ENCODE measurements around the gene NUDT16L1. TPM values are rescaled to one million over a fixed set of nuclear protein-coding genes. Genes with fewer than 3 reads are reported as not detected.
A peak's percentile ranks its signal among the peaks of the same experiment; 100 is the strongest.

NUDT16L1 gene
- total RNA-seq, 2 donors from 2014 or later = 18.7 to 25.4 TPM

GRCh38 chr16:4681471-4682083, 11.8 kb upstream of the NUDT16L1 start:
- ATAC-seq (no peak), DNase-seq (no peak)
- Histone ChIP-seq H3K4me1 (no peaks in the 10 kb centered on the region), H3K27me3 (no peaks in the 10 kb centered on the region), H3K9me3 (no peaks in the 10 kb centered on the region), H3K36me3 (replicated peaks in 1 of 2; ENCODE audit: insufficient read depth in 1 of 2, low read depth in 2 of 2) (peaks cover 0 to 14% of the 10 kb centered on the region in 2 donors), H3K27ac (no peak overlapping the region), H3K4me3 (no peak overlapping the region)
- WGBS, 2 donors = 91 to 93% methylated on average over 25 to 33 of the region's 39 CpGs
- intact Hi-C loops (cut with DNase I) = no loop called here
- no peak for TF ChIP-seq POLR2A (IDR thresholded peaks at IDR 0.05)
- TF ChIP-seq, protein P1, sequence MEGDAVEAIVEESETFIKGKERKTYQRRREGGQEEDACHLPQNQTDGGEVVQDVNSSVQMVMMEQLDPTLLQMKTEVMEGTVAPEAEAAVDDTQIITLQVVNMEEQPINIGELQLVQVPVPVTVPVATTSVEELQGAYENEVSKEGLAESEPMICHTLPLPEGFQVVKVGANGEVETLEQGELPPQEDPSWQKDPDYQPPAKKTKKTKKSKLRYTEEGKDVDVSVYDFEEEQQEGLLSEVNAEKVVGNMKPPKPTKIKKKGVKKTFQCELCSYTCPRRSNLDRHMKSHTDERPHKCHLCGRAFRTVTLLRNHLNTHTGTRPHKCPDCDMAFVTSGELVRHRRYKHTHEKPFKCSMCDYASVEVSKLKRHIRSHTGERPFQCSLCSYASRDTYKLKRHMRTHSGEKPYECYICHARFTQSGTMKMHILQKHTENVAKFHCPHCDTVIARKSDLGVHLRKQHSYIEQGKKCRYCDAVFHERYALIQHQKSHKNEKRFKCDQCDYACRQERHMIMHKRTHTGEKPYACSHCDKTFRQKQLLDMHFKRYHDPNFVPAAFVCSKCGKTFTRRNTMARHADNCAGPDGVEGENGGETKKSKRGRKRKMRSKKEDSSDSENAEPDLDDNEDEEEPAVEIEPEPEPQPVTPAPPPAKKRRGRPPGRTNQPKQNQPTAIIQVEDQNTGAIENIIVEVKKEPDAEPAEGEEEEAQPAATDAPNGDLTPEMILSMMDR (IDR thresholded peaks at IDR 0.05) = no peak

DNA sequence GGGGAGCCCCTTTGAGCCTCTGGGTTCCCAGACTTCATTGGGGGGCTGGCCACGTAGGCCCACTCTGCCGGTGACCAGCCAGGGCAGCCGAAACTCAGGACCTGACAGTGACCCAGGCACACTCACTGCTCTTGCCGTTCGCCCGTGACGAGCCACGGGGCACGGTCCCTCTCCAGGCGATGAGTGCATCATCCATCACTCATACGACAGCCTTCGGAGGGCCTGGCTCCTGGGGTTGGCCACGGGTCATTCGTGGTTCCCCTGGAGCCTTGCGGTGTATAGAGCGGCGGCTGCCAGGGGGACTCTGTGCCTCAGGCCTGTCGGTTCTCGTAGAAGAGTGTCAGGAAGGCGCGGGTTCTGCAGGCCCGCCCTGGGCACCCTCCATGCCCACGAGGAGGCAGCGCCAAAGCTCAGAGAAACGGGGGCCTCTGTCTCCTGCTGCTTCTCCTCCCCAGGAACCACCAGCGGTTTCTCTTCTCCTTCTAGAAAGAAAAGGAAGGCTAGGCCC, 11.2 kb upstream of the NUDT16L1 start:
- ATAC-seq = no peak
- Histone ChIP-seq H3K27ac (no peak overlapping the region), H3K9me3 (no peaks in the 10 kb centered on the region), H3K27me3 (no peaks in the 10 kb centered on the region), H3K36me3 (replicated peaks in 1 of 2; ENCODE audit: insufficient read depth in 1 of 2, low read depth in 2 of 2) (peaks cover 0 to 13% of the 10 kb centered on the region in 2 donors), H3K4me3 (no peak overlapping the region), H3K4me1 (no peaks in the 10 kb centered on the region)
- no peak for TF ChIP-seq POLR2A (IDR thresholded peaks at IDR 0.05)
- TF ChIP-seq, protein P1 (IDR thresholded peaks at IDR 0.05) = no peak
- WGBS, 2 donors = 78 to 84% methylated on average over 11 to 26 of the region's 26 CpGs
- intact Hi-C loops (cut with DNase I) = no loop called here
- DNase-seq = no peak

DNA sequence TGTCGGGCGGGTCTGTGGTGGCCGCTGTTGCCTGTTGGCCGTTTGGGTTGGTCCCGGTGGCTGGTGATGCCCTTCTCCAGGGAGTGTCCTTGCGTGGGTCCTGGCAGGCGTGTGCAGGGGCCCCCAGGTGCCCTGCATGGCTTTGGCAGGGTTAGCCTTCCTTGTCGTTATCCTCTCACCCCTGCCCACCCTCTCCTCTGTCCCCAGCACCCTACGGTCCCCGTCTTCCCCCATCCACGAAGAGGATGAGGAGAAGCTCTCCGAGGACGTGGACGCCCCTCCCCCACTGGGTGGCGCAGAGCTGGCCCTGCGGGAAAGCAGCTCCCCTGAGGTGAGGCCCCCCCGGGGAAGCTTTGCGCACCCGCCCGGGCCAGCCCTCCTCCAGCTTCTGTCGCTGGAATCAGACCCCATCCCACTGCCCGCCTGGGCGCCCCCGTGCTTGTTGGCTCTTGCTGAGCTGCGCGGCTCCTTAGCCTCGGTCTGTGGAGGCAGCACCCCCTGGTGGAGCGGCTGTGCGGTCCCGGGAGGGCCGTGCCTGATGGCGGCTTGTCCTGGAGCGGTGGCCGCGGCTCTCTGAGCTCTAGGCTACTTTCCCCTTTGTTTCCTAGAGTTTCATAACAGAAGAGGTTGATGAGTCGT, 10.6 kb upstream of the NUDT16L1 start:
- TF ChIP-seq POLR2A (IDR thresholded peaks at IDR 0.05) = no peak
- TF ChIP-seq, protein P1 (IDR thresholded peaks at IDR 0.05) = peak in 2 of 7 experiments; percentile 17 to 19
- Histone ChIP-seq H3K4me3 (no peak overlapping the region), H3K4me1 (no peaks in the 10 kb centered on the region), H3K27ac (no peak overlapping the region), H3K36me3 (replicated peaks in 1 of 2; ENCODE audit: insufficient read depth in 1 of 2, low read depth in 2 of 2) (peaks cover 0 to 11% of the 10 kb centered on the region in 2 donors), H3K9me3 (no peaks in the 10 kb centered on the region), H3K27me3 (no peaks in the 10 kb centered on the region)
- intact Hi-C loops (cut with DNase I) = no loop called here
- ATAC-seq = no peak
- peak in 2 of 4 donors; percentile 22 to 42 for DNase-seq
- WGBS, 2 donors = 80 to 96% methylated on average over 9 to 34 of the region's 36 CpGs

- H3K27me3 ChIP-seq = no peaks in the 10 kb centered on the region
- DNase-seq (peak in 1 of 4 donors; percentile 11), ATAC-seq (no peak)
- H3K4me1 ChIP-seq = no peaks in the 10 kb centered on the region
- TF ChIP-seq, protein P1 (IDR thresholded peaks at IDR 0.05) = no peak
- TF ChIP-seq POLR2A (IDR thresholded peaks at IDR 0.05) = no peak
- no peak overlapping the region for H3K4me3 ChIP-seq
- H3K9me3 ChIP-seq = no peaks in the 10 kb centered on the region
- H3K27ac ChIP-seq = no peak overlapping the region
- peaks cover 0 to 11% of the 10 kb centered on the region in 2 donors for H3K36me3 ChIP-seq (replicated peaks in 1 of 2; ENCODE audit: insufficient read depth in 1 of 2, low read depth in 2 of 2)
- 87% methylated on average over 11 to 15 of the region's 17 CpGs for WGBS, 2 donors
- intact Hi-C loops (cut with DNase I) = no loop called here
These were observed 9.9 kb upstream of the NUDT16L1 start for GRCh38 chr16:4683255-4684057.
